Endothelial cell of umbilical vein (primary cell): Measurements from ENCODE around the gene TSPAN14.

Experiments
- CTCF ChIP-seq, 2 donors: IDR thresholded peaks; 1 replicate in 1 of 2; 2 replicates in 1 of 2; pipeline ENCODE4 v1.5.1; 2011; ENCODE audit warnings: low read length in 2 of 2, mild to moderate bottlenecking in 2 of 2, moderate library complexity in 2 of 2, control low read depth in 1 of 2, inconsistent platforms in 1 of 2, low read depth in 1 of 2; ENCODE audit not compliant: insufficient read depth in 1 of 2; ENCODE audit errors: extremely low read depth in 1 of 2
- EZH2 ChIP-seq: IDR thresholded peaks from 2 replicates; pipeline ENCODE4 v1.6.1; 2012; ENCODE audit warnings: borderline replicate concordance, low read depth, mild to moderate bottlenecking, moderate library complexity, low read length, inconsistent platforms; ENCODE audit not compliant: severe bottlenecking
- FOS ChIP-seq: IDR thresholded peaks from 2 replicates; pipeline ENCODE4 v1.6.1; 2011; ENCODE audit warnings: mild to moderate bottlenecking, low read length, moderate library complexity, borderline replicate concordance; ENCODE audit not compliant: insufficient read depth
- MAX ChIP-seq: IDR thresholded peaks from 2 replicates; pipeline ENCODE4 v1.6.1; 2011; ENCODE audit not compliant: insufficient read depth, insufficient read length

GRCh38 chr10:80451132-80451531 is 3.0 kb upstream of the TSPAN14 start:
- no peak for TF ChIP-seq FOS
- no peak for TF ChIP-seq CTCF (IDR thresholded peaks at IDR 0.05; ENCODE audit: extremely low read depth in 1 of 2, insufficient read depth in 1 of 2, low read depth in 1 of 2, low read length in 2 of 2)
- TF ChIP-seq MAX: no peak
- no peak for TF ChIP-seq EZH2
